Measurements from ENCODE around the gene NME4. TPM values are rescaled to one million over a fixed set of nuclear protein-coding genes. Genes with fewer than 3 reads are reported as not detected.
"Not testable (repeated sequence)": the region's sequence is repeated elsewhere in the genome, so short reads cannot be mapped to it uniquely, and the experiment has no call there.

NME4 gene
- total RNA-seq, 3 donors from 2014 or later (not counting 1 experiment from before 2014, with no cell fraction given): 10.7 to 27.4 (median 25.4) TPM

DNA sequence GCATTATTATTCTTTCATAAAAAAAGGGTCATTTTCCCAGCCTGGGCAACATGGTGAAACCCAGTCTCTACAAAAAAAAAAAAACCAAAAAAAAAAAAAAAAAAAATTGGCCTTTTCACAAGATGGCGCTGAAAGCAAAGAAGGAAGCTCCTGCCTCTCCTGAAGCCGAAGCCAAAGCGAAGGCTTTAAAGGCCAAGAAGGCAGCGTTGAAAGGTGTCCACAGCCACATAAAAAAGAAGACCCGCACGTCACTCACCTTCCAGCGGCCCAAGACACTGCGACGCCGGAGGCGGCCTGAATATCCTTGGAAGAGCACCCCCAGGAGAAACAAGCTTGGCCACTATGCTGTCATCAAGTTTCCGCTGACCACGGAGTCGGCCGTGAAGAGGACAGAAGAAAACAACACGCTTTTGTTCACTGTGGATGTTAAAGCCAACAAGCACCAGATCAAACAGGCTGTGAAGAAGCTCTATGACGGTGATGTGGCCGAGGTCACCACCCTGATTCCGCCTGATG lies 10.3 kb upstream of the NME4 start:
- peaks cover 26% of the 10 kb centered on the region for H3K4me1 ChIP-seq (ENCODE audit: control insufficient read depth, insufficient read depth, low read length)
- 86% methylated on average over 19 of the region's 19 CpGs for WGBS (ENCODE audit: insufficient coverage)
- Mint-ChIP-seq H3K27ac (no peak overlapping the region), H3K36me3 (no peaks in the 10 kb centered on the region), H3K9me3 (no peaks in the 10 kb centered on the region), H3K4me1 (peaks cover 10 to 14% of the 10 kb centered on the region in 2 donors), H3K4me3 (no peak overlapping the region), H3K27me3 (ENCODE audit: low read depth in 2 of 2) (no peaks in the 10 kb centered on the region)
- no peak overlapping the region for H3K27ac ChIP-seq (ENCODE audit: low read length)
- H3K4me3 ChIP-seq (ENCODE audit: low read length): no peak overlapping the region
- intact Hi-C loops (cut with micrococcal nuclease): no loop called here
- DNase-seq (no peak), ATAC-seq (no peak)
- TF ChIP-seq, protein P1, sequence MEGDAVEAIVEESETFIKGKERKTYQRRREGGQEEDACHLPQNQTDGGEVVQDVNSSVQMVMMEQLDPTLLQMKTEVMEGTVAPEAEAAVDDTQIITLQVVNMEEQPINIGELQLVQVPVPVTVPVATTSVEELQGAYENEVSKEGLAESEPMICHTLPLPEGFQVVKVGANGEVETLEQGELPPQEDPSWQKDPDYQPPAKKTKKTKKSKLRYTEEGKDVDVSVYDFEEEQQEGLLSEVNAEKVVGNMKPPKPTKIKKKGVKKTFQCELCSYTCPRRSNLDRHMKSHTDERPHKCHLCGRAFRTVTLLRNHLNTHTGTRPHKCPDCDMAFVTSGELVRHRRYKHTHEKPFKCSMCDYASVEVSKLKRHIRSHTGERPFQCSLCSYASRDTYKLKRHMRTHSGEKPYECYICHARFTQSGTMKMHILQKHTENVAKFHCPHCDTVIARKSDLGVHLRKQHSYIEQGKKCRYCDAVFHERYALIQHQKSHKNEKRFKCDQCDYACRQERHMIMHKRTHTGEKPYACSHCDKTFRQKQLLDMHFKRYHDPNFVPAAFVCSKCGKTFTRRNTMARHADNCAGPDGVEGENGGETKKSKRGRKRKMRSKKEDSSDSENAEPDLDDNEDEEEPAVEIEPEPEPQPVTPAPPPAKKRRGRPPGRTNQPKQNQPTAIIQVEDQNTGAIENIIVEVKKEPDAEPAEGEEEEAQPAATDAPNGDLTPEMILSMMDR (IDR thresholded peaks at IDR 0.05): no peak
- H3K9me3 ChIP-seq (ENCODE audit: control insufficient read depth, insufficient read depth, low read length): peaks cover 4% of the 10 kb centered on the region
- no peaks in the 10 kb centered on the region for H3K36me3 ChIP-seq (ENCODE audit: control insufficient read depth, insufficient read depth, low read length)
- no peaks in the 10 kb centered on the region for H3K27me3 ChIP-seq (ENCODE audit: control insufficient read depth, insufficient read depth, low read length)

DNA sequence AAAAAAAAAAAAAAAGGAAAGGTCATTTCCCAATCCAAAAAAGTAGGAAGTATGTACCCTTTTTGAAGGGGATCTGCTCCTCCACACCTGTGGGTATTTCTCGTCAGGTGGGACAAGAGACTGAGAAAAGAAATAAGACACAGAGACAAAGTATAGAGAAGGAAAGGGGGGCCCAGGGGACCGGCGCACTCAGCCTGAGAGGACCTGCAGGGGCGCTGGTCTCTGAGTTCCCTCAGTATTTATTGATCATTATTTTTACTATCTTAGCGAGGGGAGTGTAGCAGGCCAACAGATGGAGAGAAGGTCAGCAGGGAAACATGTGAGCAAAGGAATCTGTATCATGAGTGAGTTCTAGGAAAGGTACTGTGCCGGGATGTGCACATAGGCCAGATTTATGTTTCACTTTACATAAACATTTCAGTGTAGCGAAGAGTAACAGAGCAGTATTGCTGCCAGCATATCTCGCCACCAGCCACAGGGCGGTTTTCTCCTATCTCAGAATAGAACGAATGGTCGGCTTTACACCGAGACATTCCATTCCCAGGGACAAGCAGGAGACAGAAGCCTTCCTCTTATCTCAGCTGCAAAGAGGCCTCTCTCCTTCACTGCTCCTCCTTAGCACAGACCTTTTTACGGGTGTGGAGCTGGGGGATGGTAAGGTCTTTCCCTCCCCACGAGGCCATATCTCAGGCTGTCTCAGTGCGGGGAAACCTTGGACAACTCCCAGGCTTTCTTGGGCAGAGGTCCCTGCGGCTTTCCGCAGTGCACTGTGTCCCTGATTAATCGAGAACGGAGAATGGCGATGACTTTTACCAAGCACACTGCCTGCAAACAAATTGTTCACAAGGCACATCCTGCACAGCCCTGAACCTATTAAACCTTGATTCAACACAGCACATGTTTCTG lies 9.0 kb upstream of the NME4 start:
- H3K27me3 ChIP-seq (ENCODE audit: control insufficient read depth, insufficient read depth, low read length); ATAC-seq; H3K4me3 ChIP-seq (ENCODE audit: low read length); H3K9me3 ChIP-seq (ENCODE audit: control insufficient read depth, insufficient read depth, low read length); intact Hi-C loops (cut with micrococcal nuclease); H3K4me3 Mint-ChIP-seq; H3K9me3 Mint-ChIP-seq; H3K27me3 Mint-ChIP-seq (ENCODE audit: low read depth in 2 of 2); H3K27ac ChIP-seq (ENCODE audit: low read length); DNase-seq; H3K36me3 ChIP-seq (ENCODE audit: control insufficient read depth, insufficient read depth, low read length); H3K36me3 Mint-ChIP-seq: not testable (repeated sequence)
- H3K4me1 ChIP-seq (ENCODE audit: control insufficient read depth, insufficient read depth, low read length): peaks cover 32% of the 10 kb centered on the region
- WGBS (ENCODE audit: insufficient coverage): 95% methylated on average over 18 of the region's 20 CpGs
- peaks cover 18 to 21% of the 10 kb centered on the region in 2 donors for H3K4me1 Mint-ChIP-seq
- peak overlapping the region in 1 of 2 donors; percentile 39 for H3K27ac Mint-ChIP-seq

DNA sequence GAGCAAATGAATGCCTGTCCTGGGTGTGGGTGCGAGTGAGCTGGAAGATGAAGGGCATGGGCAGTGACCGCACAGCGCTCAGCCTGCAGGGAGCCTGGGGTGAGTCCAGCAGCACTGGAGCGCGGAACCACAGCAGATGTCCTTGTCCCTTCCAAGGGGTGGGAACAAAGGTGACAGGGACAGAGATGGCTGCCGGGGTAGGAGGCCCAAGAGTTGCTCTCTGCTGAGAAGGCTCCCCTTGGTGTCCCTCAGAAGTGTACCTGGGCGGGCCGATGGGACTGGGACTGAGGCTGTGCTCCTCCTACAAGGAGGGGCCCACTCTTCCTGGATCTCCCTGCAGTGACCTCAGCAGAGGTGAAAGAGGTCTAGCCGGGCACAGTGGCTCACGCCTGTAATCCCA lies 7.6 kb upstream of the NME4 start:
- DNase-seq (no peak), ATAC-seq (no peak)
- 88% methylated on average over 10 of the region's 10 CpGs for WGBS (ENCODE audit: insufficient coverage)
- no peaks in the 10 kb centered on the region for H3K27me3 ChIP-seq (ENCODE audit: control insufficient read depth, insufficient read depth, low read length)
- no peaks in the 10 kb centered on the region for H3K36me3 ChIP-seq (ENCODE audit: control insufficient read depth, insufficient read depth, low read length)
- H3K4me3 ChIP-seq (ENCODE audit: low read length): no peak overlapping the region
- Mint-ChIP-seq H3K36me3 (no peaks in the 10 kb centered on the region), H3K9me3 (no peaks in the 10 kb centered on the region), H3K4me1 (peaks cover 13 to 16% of the 10 kb centered on the region in 2 donors), H3K4me3 (no peak overlapping the region), H3K27me3 (ENCODE audit: low read depth in 2 of 2) (no peaks in the 10 kb centered on the region), H3K27ac (no peak overlapping the region)
- peaks cover 9% of the 10 kb centered on the region for H3K9me3 ChIP-seq (ENCODE audit: control insufficient read depth, insufficient read depth, low read length)
- intact Hi-C loops (cut with micrococcal nuclease): no loop called here
- H3K4me1 ChIP-seq (ENCODE audit: control insufficient read depth, insufficient read depth, low read length): peaks cover 22% of the 10 kb centered on the region
- H3K27ac ChIP-seq (ENCODE audit: low read length): no peak overlapping the region
- TF ChIP-seq, protein P1 (IDR thresholded peaks at IDR 0.05): no peak

DNA sequence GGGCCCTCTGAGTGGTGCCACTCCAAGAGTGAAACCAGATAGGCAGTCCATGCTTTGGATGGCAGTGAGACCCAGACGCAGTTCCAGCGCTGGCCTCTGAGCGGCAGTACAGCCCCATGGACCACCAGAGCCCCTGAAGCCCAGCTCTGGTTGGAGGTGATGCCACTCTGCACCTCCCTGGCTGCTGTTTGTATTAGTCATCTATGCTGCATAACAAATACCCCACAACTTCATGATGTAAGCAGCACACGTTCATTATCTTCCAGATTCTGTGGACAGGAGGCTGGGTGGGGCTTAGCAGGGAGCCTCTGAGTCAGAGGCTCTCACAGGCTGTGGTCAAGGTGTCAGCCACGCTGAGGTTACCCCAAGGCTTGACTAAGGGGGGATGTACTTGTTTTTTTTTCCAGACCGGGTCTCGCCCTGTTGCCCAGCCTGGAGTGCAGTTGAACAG lies 5.1 kb upstream of the NME4 start:
- ATAC-seq (peak; percentile 84 to 95 (median 91)), DNase-seq (peak; percentile 85 to 92)
- no peaks in the 10 kb centered on the region for H3K9me3 Mint-ChIP-seq
- H3K4me3 ChIP-seq (ENCODE audit: low read length): no peak overlapping the region
- no peaks in the 10 kb centered on the region for H3K27me3 ChIP-seq (ENCODE audit: control insufficient read depth, insufficient read depth, low read length)
- TF ChIP-seq, protein P1 (IDR thresholded peaks at IDR 0.05): peak; percentile 92
- H3K4me3 Mint-ChIP-seq: peak overlapping the region; percentile 57
- no peaks in the 10 kb centered on the region for H3K27me3 Mint-ChIP-seq (ENCODE audit: low read depth in 2 of 2)
- H3K4me1 ChIP-seq (ENCODE audit: control insufficient read depth, insufficient read depth, low read length): peaks cover 28% of the 10 kb centered on the region
- H3K36me3 ChIP-seq (ENCODE audit: control insufficient read depth, insufficient read depth, low read length): no peaks in the 10 kb centered on the region
- peaks cover 9% of the 10 kb centered on the region for H3K9me3 ChIP-seq (ENCODE audit: control insufficient read depth, insufficient read depth, low read length)
- peaks cover 21 to 25% of the 10 kb centered on the region in 2 donors for H3K4me1 Mint-ChIP-seq
- H3K27ac Mint-ChIP-seq: peak overlapping the region; percentile 85 to 91
- H3K36me3 Mint-ChIP-seq: no peaks in the 10 kb centered on the region
- intact Hi-C loops (cut with micrococcal nuclease): loop anchor here (1.0 to 5.0 kb wide), 6 partner anchors 9 to 270 kb away; partner anchors contain the start of genes CAPN15, DECR2 and RAB11FIP3
- peak overlapping the region; percentile 62 for H3K27ac ChIP-seq (ENCODE audit: low read length)
- 38% methylated on average over 7 of the region's 7 CpGs for WGBS (ENCODE audit: insufficient coverage)

Measured in natural killer cell (primary cell).